Nephron progenitor cell (in vitro differentiated cells): ENCODE data around the gene SFTPB.

Experiments used
- DNase-seq: peaks from one replicate; pipeline ENCODE4 v3.0.0; 2021
- H3K27ac Mint-ChIP-seq: 2 replicates; pipeline ENCODE4 v1.8.0; 2021; ENCODE audit warnings: mild to moderate bottlenecking, moderate library complexity, mixed read lengths
- H3K27me3 Mint-ChIP-seq: 2 replicates; pipeline ENCODE4 v1.8.0; 2021; ENCODE audit warnings: mild to moderate bottlenecking, low read depth, mixed read lengths; ENCODE audit not compliant: poor library complexity
- H3K36me3 Mint-ChIP-seq: 2 replicates; pipeline ENCODE4 v1.8.0; 2021; ENCODE audit warnings: low read depth, mixed read lengths
- H3K4me1 Mint-ChIP-seq: 2 replicates; pipeline ENCODE4 v1.8.0; 2021; ENCODE audit warnings: mixed read lengths
- H3K4me3 Mint-ChIP-seq: 2 replicates; pipeline ENCODE4 v1.8.0; 2021; ENCODE audit warnings: mild to moderate bottlenecking, moderate library complexity, mixed read lengths
- H3K9me3 Mint-ChIP-seq: 2 replicates; pipeline ENCODE4 v1.8.0; 2021; ENCODE audit warnings: mild to moderate bottlenecking, moderate library complexity, mixed read lengths
- TF ChIP-seq, protein P1 (sequence below): fragments of 200-600 bp; sonication (generic); IDR thresholded peaks from 2 replicates; pipeline ENCODE4 v1.5.0; 2021; ENCODE audit warnings: antibody characterized with exemption

SFTPB gene

DNA sequence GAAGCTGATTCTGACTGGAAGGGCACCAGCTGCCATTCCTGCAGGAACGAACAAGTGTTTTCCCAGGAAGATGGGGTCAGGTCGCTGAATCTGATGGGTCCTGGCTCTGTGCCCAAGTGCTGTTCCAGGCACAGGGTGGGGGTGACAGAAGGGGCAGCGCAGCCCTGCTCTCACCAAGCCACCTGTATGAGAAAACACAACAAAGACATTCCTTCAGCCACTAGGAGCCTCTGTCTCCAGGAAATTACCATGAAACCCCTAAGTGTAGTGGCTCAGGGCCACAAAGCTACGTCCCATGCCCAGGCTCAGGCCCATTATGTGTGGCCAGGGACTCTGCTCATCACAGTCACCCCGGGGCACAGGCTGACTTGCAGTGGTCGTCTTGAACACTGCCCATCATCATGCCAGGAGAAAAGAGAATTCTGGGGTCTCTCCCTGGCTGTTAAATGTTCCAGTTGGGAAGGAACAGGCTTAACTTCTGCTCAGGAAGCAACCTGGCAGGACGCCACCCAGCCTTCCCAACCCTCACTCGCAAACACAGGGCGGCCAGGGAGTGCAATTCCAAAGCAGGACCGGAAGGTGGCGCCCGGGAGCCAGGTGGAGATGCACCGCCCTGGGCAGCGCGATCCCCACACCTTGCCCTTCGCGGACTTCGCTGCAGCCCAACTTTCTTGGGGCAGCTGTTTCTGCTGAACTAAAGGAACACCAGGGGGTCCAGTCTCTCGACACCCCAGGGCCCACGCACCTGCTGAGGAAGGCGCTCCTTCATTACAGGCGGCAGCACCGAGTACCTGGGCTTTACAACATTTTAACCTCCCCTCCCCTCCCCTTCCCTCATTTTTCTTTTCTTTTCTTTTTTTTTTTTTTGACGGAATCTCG, 11.0 kb upstream of the SFTPB start:
- TF ChIP-seq, protein P1, sequence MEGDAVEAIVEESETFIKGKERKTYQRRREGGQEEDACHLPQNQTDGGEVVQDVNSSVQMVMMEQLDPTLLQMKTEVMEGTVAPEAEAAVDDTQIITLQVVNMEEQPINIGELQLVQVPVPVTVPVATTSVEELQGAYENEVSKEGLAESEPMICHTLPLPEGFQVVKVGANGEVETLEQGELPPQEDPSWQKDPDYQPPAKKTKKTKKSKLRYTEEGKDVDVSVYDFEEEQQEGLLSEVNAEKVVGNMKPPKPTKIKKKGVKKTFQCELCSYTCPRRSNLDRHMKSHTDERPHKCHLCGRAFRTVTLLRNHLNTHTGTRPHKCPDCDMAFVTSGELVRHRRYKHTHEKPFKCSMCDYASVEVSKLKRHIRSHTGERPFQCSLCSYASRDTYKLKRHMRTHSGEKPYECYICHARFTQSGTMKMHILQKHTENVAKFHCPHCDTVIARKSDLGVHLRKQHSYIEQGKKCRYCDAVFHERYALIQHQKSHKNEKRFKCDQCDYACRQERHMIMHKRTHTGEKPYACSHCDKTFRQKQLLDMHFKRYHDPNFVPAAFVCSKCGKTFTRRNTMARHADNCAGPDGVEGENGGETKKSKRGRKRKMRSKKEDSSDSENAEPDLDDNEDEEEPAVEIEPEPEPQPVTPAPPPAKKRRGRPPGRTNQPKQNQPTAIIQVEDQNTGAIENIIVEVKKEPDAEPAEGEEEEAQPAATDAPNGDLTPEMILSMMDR: peak; percentile 99
- H3K4me3 Mint-ChIP-seq: no peak overlapping the region
- no peaks in the 10 kb centered on the region for H3K9me3 Mint-ChIP-seq
- DNase-seq: peak; percentile 85
- no peak overlapping the region for H3K27ac Mint-ChIP-seq
- H3K27me3 Mint-ChIP-seq: peaks cover 33% of the 10 kb centered on the region
- H3K36me3 Mint-ChIP-seq: no peaks in the 10 kb centered on the region
- no peaks in the 10 kb centered on the region for H3K4me1 Mint-ChIP-seq

DNA sequence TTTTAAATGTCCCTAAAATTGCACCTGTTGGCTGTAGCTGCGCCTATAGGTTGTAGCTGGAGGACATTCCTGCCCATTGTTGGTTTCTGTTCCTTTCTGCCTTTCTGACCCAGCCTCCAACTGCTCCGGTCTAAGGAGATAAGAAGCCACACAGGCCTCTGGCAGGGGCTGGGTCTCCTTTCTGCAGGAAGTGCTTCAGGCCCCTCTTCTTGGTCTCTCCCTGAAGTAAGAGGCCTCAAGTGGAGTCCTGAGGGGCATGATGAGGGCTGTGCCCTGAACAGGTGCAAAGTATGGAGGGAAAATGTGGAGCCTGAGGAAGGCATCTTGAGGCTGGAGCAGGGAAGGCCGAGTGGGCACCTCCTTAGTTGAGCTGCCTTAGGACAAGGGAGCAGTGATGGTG, 10.4 kb upstream of the SFTPB start:
- Mint-ChIP-seq H3K36me3 (no peaks in the 10 kb centered on the region), H3K9me3 (no peaks in the 10 kb centered on the region), H3K27me3 (peaks cover 33% of the 10 kb centered on the region), H3K4me3 (no peak overlapping the region), H3K27ac (no peak overlapping the region), H3K4me1 (no peaks in the 10 kb centered on the region)
- no peak for DNase-seq
- TF ChIP-seq, protein P1: no peak

DNA sequence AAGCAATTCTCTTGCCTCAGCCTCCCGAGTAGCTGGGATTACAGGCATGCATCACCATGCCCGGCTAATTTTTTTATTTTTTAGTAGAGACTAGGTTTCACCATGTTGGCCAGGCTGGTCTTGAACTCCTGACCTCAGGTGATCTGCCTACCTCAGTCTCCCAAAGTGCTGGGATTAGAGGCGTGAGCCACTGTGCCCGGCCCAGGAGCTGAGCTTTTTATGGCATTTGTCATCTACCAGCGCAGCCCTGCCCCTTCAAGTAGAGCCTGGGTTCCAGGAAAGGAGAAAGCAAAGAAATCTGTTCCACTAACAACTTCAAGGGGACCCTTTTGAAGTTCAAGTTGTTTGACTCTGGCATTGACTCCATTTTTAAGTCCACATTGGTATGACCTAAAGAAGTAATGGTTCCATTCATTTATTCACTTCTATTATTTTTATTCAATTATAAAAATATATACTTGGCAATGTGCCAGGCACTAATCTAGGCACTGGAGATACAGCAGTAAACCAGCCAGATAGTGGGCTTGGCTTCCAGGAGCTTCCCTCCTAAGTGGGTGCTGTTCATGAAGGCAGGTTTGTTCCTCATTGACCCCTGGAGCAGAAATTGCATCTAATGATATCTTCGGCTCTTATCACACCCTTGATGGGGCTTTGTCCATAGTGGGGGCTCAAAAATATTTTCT, 8.0 kb upstream of the SFTPB start:
- Mint-ChIP-seq H3K4me3 (no peak overlapping the region), H3K4me1 (peaks cover 5% of the 10 kb centered on the region), H3K27ac (no peak overlapping the region), H3K36me3 (no peaks in the 10 kb centered on the region), H3K27me3 (peaks cover 34% of the 10 kb centered on the region), H3K9me3 (no peaks in the 10 kb centered on the region)
- DNase-seq: no peak
- TF ChIP-seq, protein P1: no peak

DNA sequence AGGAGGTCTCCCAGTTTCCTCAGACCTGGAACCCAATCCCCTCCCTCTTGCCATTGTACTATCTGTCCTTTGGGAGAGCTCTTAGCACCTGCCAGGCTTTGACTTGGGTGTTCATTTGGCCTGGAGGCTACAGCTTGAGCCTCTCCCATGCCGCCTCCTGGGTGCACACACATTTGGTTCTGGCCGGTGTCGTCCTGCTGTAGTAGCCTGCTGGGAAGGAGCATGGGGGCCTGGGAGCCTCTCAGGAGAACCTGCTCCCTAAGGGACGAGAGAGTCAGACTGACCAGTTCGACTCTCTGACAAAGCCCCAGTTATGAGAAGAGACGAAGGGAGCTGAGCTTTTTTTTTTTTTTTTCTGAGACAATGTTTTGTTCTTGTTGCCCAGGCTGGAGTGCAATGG, 7.4 kb upstream of the SFTPB start:
- peaks cover 5% of the 10 kb centered on the region for H3K4me1 Mint-ChIP-seq
- H3K36me3 Mint-ChIP-seq: no peaks in the 10 kb centered on the region
- H3K4me3 Mint-ChIP-seq: no peak overlapping the region
- H3K27me3 Mint-ChIP-seq: peaks cover 34% of the 10 kb centered on the region
- TF ChIP-seq, protein P1: no peak
- no peaks in the 10 kb centered on the region for H3K9me3 Mint-ChIP-seq
- no peak overlapping the region for H3K27ac Mint-ChIP-seq
- no peak for DNase-seq

DNA sequence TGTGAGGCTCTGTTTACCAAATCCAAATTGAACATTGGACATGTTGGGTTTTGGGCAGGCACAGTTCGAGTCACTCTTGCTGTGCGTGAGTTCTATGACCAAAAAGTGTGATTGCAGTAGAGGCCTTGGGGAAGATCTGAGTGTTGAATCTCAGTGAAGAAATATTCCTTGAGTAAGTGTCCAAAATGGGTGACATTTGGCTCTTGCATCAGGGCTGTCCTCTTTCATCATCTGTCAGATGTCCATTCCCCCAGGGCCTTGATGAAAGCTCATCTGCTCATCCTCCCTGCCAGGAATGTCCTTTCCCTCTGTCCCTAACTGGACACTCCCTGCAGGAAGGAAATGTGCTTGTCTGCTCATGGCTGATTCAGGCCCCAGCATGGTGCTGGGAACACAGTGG, 6.4 kb upstream of the SFTPB start:
- TF ChIP-seq, protein P1: no peak
- Mint-ChIP-seq H3K4me1 (peaks cover 5% of the 10 kb centered on the region), H3K27ac (no peak overlapping the region), H3K36me3 (no peaks in the 10 kb centered on the region), H3K27me3 (peaks cover 31% of the 10 kb centered on the region), H3K4me3 (no peak overlapping the region), H3K9me3 (no peaks in the 10 kb centered on the region)
- no peak for DNase-seq
